Cardiac muscle cell (in vitro differentiated cells and primary cell): ENCODE results near the gene SEMA6C. TPM values are rescaled to one million over a fixed set of nuclear protein-coding genes. Genes with fewer than 3 reads are reported as not detected.

ENCODE experiments used
- DNase-seq, 2 donors: peaks; one replicate each; pipeline versions ENCODE4 v3.0.0 to v3.0.0-alpha.2; 2010 to 2017; ENCODE audit warnings: low read depth in 1 of 2, low spot score in 1 of 2
- H3K27ac ChIP-seq: fragments of 200-600 bp; sonication (generic); 2 replicates; pipeline ENCODE4 v1.5.1; 2016
- H3K27me3 ChIP-seq: fragments of 200-600 bp; sonication (generic); 2 replicates; pipeline ENCODE4 v1.6.0; 2016; ENCODE audit warnings: control low read depth
- H3K36me3 ChIP-seq: fragments of 200-600 bp; sonication (generic); 2 replicates; pipeline ENCODE4 v1.5.1; 2016; ENCODE audit warnings: control low read depth
- H3K4me1 ChIP-seq: fragments of 200-600 bp; sonication (generic); 2 replicates; pipeline ENCODE4 v1.8.1; 2017; ENCODE audit warnings: low read depth, mild to moderate bottlenecking, mixed run types
- H3K4me3 ChIP-seq: fragments of 200-600 bp; sonication (generic); 2 replicates; pipeline ENCODE4 v1.5.1; 2016; ENCODE audit warnings: mild to moderate bottlenecking
- H3K9me3 ChIP-seq: fragments of 200-600 bp; sonication (generic); 2 replicates; pipeline ENCODE4 v1.5.1; 2017; ENCODE audit warnings: low read depth, mild to moderate bottlenecking, control low read depth
- CTCF ChIP-seq: IDR thresholded peaks from 2 replicates; pipeline ENCODE4 v1.5.1; 2012; ENCODE audit warnings: low read depth, mild to moderate bottlenecking, low read length
- polyA plus RNA-seq: library from polyadenylated mRNA; unstranded; fragments of >200 nt; fragmentation: Nextera tagmentation; extraction: Ambion mirVana; gene quantifications from 2 replicates; pipeline ENCODE4 v1.2.1, GENCODE V29; 2016
- total RNA-seq: library from RNA; depleted of rRNA; stranded (reverse); fragments of >200 nt; gene quantifications from 2 replicates; pipeline ENCODE4 v1.2.3, GENCODE V29; 2016

The SEMA6C gene
- total and polyA plus RNA-seq, 2 experiments from 2014 or later = 23.3 to 28.1 TPM

GRCh38 chr1:151132335-151133017 lies 14.0 kb downstream of the SEMA6C start:
- Histone ChIP-seq H3K9me3 (no peaks in the 10 kb centered on the region), H3K27ac (no peak overlapping the region), H3K4me3 (no peak overlapping the region), H3K36me3 (peaks cover 11% of the 10 kb centered on the region), H3K4me1 (peaks cover 8% of the 10 kb centered on the region), H3K27me3 (peaks cover 12% of the 10 kb centered on the region)
- TF ChIP-seq CTCF = no peak
- DNase-seq = no peak

GRCh38 chr1:151131701-151132334 lies 14.6 kb downstream of the SEMA6C start:
- Histone ChIP-seq H3K4me1 (peaks cover 8% of the 10 kb centered on the region), H3K27me3 (peaks cover 12% of the 10 kb centered on the region), H3K36me3 (peaks cover 10% of the 10 kb centered on the region), H3K4me3 (peak overlapping the region; percentile 10), H3K27ac (no peak overlapping the region), H3K9me3 (no peaks in the 10 kb centered on the region)
- peak in 1 of 2 donors; percentile 52 for DNase-seq
- TF ChIP-seq CTCF = no peak

- Histone ChIP-seq H3K4me1 (peaks cover 10% of the 10 kb centered on the region), H3K27me3 (peaks cover 12% of the 10 kb centered on the region), H3K9me3 (no peaks in the 10 kb centered on the region), H3K27ac (no peak overlapping the region), H3K4me3 (peak overlapping the region; percentile 10), H3K36me3 (peaks cover 5% of the 10 kb centered on the region)
- peak; percentile 8 for TF ChIP-seq CTCF
- peak; percentile 87 to 96 for DNase-seq
Measured at GRCh38 chr1:151130987-151131586, 15.3 kb downstream of the SEMA6C start.

- H3K4me3 ChIP-seq = no peak overlapping the region
- H3K9me3 ChIP-seq = no peaks in the 10 kb centered on the region
- TF ChIP-seq CTCF = no peak
- no peak overlapping the region for H3K27ac ChIP-seq
- peaks cover 12% of the 10 kb centered on the region for H3K27me3 ChIP-seq
- no peaks in the 10 kb centered on the region for H3K36me3 ChIP-seq
- H3K4me1 ChIP-seq = peaks cover 14% of the 10 kb centered on the region
- DNase-seq = peak in 1 of 2 donors; percentile 75
Measured at GRCh38 chr1:151128800-151129199, 17.6 kb downstream of the SEMA6C start.

- no peak for DNase-seq
- Histone ChIP-seq H3K27me3 (no peaks in the 10 kb centered on the region), H3K4me1 (peaks cover 11% of the 10 kb centered on the region), H3K9me3 (no peaks in the 10 kb centered on the region), H3K4me3 (no peak overlapping the region), H3K36me3 (no peaks in the 10 kb centered on the region), H3K27ac (no peak overlapping the region)
- TF ChIP-seq CTCF = no peak
Measured at GRCh38 chr1:151124763-151125403, 21.5 kb downstream of the SEMA6C start.
